CD4-positive, alpha-beta T cell treated with Interleukin-15 for 4 hours (primary cell): ENCODE measurements around the gene TMEM117.

ENCODE experiments used
- DNase-seq: peaks from one replicate; pipeline ENCODE4 v3.0.0-alpha.2; 2020; ENCODE audit warnings: low spot score

Gene TMEM117

DNA sequence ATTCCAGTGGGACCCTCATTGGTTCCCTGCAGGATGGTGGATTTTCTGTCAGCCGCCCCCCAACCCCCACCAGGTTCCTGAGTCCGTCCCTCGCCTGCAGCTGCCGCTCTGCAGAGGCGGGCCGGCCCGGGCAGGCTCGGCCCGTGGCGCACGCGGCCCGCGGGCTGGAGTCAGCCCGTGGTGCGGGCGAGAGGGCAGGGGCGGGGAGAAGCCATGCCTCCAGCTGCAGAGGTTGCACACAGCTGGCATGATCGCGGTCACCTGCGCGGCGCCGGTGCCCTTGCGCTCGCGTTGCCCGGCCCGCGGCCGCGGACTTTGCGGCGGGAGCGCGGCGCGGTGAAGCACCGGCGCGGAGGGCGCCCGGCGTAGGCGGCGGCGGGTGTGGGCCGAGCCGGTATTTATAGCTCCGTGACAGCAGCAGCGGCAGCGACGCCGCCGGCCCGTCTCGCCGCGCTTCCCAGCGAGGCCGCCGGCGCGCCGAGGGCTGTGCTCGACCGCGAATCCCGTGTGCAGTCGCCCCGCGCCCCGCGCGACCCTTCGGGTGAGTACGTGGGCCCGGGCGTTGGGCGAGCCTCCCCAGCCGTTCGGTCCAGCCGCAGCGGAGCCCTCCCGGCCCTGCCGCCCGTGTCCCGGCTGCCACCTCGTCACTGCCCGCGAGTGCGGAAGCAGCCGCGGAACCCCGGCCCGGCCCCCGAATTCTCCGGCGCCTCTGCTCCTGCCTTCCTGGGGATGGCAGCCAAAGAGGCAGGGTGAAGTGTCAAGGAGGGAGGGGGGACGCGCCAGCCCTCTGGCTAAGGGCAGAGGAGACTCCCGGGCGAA is at the start of gene TMEM117:
TSS of gene TMEM117 (plus strand) at position 426 of the 819 bp plus-strand sequence.
- DNase-seq = peak; percentile 49

GRCh38 chr12:43786899-43787693 is 48.8 kb upstream of the TMEM117 start:
- no peak for DNase-seq

GRCh38 chr12:43789941-43790340 is 45.9 kb upstream of the TMEM117 start:
- DNase-seq = no peak

DNA sequence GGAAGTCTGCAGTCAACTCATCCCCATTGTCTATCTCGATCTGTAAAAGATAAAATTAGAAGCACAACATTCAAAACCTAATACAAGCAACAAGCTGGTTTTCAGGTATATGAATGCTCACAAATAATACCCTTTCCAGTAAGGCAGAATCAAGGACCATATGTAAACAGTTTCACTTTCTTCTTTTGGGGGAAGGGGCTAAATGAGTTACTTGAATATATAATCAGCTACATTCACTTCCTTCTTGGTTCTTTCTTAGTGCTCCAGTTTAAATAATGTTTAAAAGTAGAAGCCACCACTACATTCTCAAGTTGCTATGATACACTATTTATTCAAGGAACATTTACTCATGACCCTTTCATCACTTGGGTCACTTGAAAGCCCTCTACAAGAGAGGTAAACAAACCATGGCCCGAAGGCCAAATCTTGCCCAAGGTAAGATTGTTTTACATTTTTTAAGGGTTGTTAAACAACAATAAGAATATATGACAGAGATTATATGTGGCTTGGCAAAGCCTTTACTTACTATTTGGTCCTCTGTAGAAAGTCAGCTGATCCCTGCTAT is 40.1 kb upstream of the TMEM117 start:
- no peak for DNase-seq

DNA sequence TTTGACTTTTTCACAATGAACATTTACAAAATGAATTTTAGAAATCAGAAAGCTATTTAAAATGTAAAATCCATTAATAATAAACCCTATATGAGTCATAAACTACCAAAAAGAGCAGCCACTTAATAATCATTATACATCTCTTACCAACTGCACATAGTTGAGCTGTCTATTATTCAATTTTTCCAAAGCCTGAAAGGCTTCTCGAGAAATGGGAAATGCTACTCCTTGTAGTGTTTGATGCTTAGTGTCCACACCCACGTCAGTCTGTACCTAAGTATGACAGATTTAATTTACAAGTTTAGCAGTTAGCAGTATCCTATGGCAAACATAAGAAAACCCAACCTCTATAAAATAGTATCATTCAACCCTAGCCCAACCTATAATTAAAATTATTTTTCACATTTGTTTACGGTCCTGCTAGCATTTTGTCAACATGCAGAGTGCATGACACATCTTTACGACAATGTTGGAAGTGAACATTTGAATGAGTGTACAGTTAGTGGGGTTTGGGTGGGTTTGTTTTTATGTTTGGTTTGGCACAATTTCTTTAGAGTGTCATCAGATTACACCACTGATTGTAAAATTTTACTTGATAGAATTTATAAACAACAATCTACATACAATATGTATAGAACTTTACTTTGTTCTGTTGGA is 38.2 kb upstream of the TMEM117 start:
- no peak for DNase-seq

DNA sequence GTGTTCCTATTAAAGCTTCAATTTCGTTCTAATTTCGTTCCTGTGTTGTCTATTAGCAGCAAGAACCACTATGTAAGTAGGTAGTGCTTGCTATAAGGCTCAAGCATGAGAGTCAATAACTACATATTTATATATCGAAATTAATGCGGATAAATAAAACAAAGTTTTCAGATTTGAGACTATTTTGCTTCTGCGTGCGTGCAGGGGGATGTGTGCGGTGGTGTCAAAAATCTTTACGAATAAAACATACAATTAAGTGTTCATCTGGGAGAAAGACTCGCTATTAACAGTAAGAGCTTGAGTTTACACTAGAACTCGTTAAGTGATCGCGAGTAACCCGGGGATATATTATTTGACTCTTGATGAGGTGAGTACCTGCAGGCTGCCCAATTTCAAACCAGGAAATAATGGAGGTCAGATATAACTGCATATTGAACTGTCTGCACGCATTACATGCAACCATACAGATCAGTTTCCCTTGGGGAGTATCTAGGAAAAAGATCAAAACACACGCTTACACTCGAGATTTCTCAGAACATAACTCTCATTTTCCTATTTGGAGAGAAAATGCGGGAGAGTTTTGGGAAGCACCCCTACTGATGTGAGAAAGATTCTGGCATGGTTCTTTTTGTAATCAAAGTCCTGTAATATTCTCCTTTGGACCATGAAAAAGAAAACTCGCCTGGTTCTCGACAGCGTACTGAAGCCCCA is 30.6 kb upstream of the TMEM117 start:
- DNase-seq = peak; percentile 8

DNA sequence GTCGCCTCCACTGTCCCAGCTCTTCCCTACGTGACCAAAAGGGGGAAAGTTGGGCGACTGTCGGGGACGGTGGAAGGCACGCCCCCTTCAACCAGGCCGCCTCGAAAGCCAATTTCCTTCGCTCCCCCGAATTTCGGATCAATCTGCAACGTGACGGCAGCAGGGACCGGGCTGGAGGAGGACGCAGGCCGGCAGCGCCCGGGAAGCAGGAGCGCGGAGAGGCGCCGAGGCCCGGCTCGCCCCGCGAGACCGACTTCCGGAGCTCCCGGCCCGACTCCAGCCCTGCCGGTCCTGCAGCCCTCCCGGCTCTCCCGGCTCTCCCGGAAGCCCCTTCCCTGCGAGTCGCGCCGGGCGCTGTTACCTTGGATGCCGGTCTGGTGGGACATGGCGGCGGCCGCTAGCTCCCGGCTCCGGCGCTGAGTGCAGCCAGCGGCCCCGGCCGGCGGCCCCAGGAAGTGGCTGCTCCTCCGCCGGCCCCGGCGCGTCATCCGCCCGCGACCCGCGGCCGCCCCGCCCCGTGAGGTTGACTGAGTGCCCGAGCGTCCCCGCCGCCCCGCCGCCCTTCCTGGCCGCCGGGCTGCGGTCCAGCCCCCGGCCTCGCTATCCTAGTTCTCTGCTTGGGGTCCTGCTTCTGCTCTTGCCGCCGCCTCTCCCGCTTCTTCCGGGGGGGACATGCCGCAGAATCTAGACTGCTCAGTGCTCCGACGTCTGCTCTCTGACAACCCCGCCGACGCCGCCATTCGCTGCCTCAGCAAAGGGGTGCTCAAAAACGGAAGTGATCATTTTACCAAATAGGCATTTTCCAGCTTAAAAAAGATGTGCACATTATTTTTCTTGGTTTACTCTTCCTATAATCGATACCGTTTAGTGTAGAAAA is 29.8 kb upstream of the TMEM117 start, which contains the start of gene TWF1:
TSS of gene TWF1 (minus strand) at position 458 of the 877 bp plus-strand sequence. CDS start at position 386, 72 bp downstream.
- DNase-seq = peak; percentile 77

GRCh38 chr12:43806737-43807072 is 29.2 kb upstream of the TMEM117 start:
- peak; percentile 6 for DNase-seq

DNA sequence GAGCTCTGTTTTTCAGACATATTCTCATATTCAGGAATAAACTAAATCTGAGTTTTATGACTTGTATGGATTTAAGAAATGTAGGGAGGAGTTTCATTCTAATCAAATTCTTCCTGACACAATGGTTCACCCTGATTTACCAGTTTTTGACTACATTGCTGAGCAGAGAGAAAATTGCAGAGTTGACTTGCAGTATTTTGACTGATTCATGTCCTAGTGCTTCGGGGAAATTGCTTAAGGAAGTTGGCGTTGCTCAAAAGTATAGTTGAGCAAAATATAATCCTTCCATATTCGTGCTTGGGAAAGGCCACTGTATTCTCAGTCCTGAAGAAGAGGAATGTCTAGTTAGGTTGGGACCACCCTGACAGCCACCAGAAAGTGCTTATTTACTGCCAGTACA is 28.5 kb upstream of the TMEM117 start:
- no peak for DNase-seq

- DNase-seq = no peak
Observed at GRCh38 chr12:43812057-43812456, 23.8 kb upstream of the TMEM117 start.

DNA sequence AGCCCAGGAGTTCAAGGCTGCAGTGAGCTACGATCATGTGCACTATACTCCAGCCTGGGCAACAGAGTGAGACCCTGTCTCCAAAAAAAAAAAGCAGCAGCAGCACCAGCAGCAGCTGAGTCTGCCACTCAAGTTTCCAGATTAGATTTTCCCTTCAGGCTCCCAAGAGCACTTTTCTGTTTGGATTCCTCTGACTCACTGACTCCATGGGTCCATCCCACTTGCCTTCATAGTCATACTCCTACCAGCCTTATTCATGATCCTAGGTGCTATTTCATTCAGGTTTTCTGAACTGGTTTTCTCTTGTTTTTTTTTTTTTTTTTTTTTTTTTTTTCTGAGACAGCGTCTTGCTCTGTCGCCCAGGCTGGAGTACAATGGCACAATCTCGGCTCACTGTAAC is 23.0 kb upstream of the TMEM117 start:
- DNase-seq = no peak

DNA sequence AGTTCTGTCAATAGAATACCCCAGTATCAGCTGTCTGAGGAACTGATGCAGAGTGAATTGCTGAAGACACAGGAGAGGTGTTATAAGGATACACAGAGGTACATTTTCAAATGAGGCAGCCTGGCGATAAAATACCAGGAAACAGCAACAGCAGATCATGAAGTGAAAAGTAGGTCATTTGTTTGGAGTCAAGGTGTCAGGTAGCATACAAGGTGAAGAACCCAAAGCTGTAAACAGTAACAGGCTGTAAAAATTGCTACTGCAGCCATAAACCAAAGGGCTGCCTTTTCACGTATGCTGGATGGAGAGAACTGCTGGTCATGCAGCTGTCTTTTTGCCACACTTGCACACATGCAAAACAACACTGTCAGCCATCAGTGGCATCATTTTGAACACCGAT is 20.5 kb upstream of the TMEM117 start:
- no peak for DNase-seq

DNA sequence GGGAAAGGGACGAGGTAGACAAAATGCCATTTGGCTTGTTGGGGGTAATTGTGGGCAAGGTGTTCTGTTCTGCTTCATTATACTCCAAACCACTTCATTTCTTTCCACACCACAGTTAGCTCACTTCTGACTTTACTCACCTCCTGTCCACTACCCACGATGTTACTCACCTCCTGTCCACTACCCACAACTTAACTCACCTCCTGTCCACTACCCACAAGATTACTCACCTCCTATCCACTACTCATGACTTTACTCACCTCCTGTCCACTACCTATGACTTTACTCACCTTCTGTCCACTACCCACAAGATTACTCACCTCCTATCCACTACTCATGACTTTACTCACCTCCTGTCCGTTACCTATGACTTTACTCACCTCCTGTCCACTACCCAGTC is 19.7 kb upstream of the TMEM117 start:
- no peak for DNase-seq

- no peak for DNase-seq
Observed at GRCh38 chr12:43824207-43824775, 11.6 kb upstream of the TMEM117 start.

DNA sequence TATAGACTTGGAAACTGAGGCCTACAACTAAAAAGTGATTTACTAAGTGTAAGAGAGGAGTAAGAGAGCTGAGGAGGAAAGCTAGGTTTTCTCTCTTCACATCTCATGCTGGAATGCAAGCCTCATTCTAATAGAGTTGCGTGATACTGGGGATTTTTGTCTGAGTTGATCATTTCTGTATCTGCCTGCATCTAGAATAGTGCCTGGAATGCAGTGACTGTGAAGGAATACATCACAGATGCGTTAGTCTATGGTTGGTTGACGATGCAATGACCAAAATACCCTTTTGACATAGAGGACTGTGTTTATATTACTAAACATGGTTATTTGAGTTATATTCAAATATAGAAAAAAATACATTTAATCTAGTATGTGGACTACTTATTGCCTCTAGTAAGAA is 9.2 kb upstream of the TMEM117 start:
- DNase-seq = no peak

GRCh38 chr12:43827093-43827492 is 8.8 kb upstream of the TMEM117 start:
- DNase-seq = no peak

GRCh38 chr12:43832463-43833168 is 3.3 kb upstream of the TMEM117 start:
- peak; percentile 6 for DNase-seq

GRCh38 chr12:43835264-43835655 is 621 bp upstream of the TMEM117 start:
- DNase-seq = peak; percentile 1

DNA sequence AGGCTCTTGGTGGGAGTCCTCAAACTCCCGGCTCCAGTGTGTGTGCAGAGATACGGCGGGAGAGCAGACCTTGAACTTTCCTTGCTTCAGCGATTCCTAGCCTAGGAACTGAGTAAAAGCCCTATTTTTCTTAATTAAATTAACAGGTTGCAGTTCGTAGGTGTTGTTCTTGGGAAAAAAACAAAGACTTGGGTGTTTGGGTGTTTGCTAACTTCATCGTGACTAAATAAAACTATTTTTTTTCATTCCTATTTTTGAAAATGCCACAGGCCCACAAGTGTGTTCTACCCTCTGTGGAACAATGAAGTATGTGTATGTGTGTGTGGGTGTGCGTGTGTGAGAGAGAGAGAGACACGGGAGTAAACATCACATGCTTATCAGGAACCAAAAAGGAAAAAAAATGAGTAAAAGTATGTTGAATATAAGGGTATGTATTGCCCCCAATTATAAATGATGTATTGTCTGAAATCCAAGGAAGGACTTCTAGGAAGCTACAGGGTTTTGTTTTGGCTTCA is 651 bp downstream of the TMEM117 start:
- DNase-seq = peak; percentile 5

- DNase-seq = no peak
Observed at GRCh38 chr12:43840338-43840737, 4.5 kb downstream of the TMEM117 start.
